Measurements from ENCODE around the gene SH2B3. TPM values are rescaled to one million over a fixed set of nuclear protein-coding genes. Genes with fewer than 3 reads are reported as not detected.

Gene SH2B3
- polyA plus RNA-seq, 1 donor from 2014 or later: 3.0 TPM

GRCh38 chr12:111384596-111384995 lies 21.1 kb upstream of the SH2B3 start:
- no peak overlapping the region for H3K9ac ChIP-seq (ENCODE audit: low read length)
- no peak overlapping the region for H3K4me2 ChIP-seq (ENCODE audit: low read length)
- no peaks in the 10 kb centered on the region for H3K79me2 ChIP-seq (replicated peaks; ENCODE audit: insufficient read depth, low read length)
- H2AFZ ChIP-seq (ENCODE audit: low read depth, low read length): no peak overlapping the region
- no peaks in the 10 kb centered on the region for H3F3A ChIP-seq (ENCODE audit: insufficient read depth, low read length, poor library complexity, severe bottlenecking)
- no peaks in the 10 kb centered on the region for H3K36me3 ChIP-seq (ENCODE audit: insufficient read depth, low read length)
- TF ChIP-seq SMC3 (conservative IDR thresholded peaks at IDR 0.05; ENCODE audit: poor library complexity) (no peak), TAF1 (IDR thresholded peaks at IDR 0.05; ENCODE audit: low read depth) (no peak), EZH2 (IDR thresholded peaks at IDR 0.05; ENCODE audit: borderline replicate concordance, insufficient read depth, low read length, poor library complexity, severe bottlenecking) (no peak), RAD21 (conservative IDR thresholded peaks at IDR 0.05) (no peak), MXI1 (conservative IDR thresholded peaks at IDR 0.05; ENCODE audit: poor library complexity, severe bottlenecking) (no peak), EP300 (conservative IDR thresholded peaks at IDR 0.05; ENCODE audit: poor library complexity, severe bottlenecking) (no peak), POLR2AphosphoS5 (IDR thresholded peaks at IDR 0.05) (no peak)
- TF ChIP-seq, protein P1, sequence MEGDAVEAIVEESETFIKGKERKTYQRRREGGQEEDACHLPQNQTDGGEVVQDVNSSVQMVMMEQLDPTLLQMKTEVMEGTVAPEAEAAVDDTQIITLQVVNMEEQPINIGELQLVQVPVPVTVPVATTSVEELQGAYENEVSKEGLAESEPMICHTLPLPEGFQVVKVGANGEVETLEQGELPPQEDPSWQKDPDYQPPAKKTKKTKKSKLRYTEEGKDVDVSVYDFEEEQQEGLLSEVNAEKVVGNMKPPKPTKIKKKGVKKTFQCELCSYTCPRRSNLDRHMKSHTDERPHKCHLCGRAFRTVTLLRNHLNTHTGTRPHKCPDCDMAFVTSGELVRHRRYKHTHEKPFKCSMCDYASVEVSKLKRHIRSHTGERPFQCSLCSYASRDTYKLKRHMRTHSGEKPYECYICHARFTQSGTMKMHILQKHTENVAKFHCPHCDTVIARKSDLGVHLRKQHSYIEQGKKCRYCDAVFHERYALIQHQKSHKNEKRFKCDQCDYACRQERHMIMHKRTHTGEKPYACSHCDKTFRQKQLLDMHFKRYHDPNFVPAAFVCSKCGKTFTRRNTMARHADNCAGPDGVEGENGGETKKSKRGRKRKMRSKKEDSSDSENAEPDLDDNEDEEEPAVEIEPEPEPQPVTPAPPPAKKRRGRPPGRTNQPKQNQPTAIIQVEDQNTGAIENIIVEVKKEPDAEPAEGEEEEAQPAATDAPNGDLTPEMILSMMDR (IDR thresholded peaks at IDR 0.05; ENCODE audit: poor library complexity, severe bottlenecking): no peak
- TF ChIP-seq, protein P2, sequence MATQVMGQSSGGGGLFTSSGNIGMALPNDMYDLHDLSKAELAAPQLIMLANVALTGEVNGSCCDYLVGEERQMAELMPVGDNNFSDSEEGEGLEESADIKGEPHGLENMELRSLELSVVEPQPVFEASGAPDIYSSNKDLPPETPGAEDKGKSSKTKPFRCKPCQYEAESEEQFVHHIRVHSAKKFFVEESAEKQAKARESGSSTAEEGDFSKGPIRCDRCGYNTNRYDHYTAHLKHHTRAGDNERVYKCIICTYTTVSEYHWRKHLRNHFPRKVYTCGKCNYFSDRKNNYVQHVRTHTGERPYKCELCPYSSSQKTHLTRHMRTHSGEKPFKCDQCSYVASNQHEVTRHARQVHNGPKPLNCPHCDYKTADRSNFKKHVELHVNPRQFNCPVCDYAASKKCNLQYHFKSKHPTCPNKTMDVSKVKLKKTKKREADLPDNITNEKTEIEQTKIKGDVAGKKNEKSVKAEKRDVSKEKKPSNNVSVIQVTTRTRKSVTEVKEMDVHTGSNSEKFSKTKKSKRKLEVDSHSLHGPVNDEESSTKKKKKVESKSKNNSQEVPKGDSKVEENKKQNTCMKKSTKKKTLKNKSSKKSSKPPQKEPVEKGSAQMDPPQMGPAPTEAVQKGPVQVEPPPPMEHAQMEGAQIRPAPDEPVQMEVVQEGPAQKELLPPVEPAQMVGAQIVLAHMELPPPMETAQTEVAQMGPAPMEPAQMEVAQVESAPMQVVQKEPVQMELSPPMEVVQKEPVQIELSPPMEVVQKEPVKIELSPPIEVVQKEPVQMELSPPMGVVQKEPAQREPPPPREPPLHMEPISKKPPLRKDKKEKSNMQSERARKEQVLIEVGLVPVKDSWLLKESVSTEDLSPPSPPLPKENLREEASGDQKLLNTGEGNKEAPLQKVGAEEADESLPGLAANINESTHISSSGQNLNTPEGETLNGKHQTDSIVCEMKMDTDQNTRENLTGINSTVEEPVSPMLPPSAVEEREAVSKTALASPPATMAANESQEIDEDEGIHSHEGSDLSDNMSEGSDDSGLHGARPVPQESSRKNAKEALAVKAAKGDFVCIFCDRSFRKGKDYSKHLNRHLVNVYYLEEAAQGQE (IDR thresholded peaks at IDR 0.05; ENCODE audit: borderline replicate concordance): no peak
- no peak overlapping the region for H3K27ac ChIP-seq (ENCODE audit: low read length)
- no peaks in the 10 kb centered on the region for H3K27me3 ChIP-seq (ENCODE audit: insufficient read depth, low read depth, low read length)
- no peak overlapping the region for H3K4me3 ChIP-seq (ENCODE audit: low read length)
- no peaks in the 10 kb centered on the region for H4K20me1 ChIP-seq (ENCODE audit: insufficient read depth)
- H3K9me2 ChIP-seq (ENCODE audit: insufficient read depth, low read length): no peaks in the 10 kb centered on the region
- no peaks in the 10 kb centered on the region for H3K9me3 ChIP-seq (ENCODE audit: low read length)

DNA sequence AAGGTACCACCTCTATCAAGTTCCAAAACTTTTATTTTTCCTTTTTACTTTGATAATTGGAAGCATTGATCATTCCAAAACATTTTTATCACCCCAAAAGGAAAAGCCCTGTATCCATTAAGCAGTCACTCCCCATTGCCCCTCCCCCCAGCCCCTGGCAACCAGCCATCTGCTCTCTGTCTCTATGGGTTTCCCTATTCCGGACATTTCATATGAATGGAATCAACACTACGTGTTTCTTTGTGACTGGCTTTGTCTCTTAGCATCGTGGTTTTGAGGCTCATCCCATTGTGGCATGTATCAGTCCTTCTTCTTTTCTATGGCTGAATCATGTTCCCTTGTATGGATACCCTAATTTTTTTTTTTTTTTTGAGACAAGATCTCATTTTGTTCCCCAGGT lies 18.8 kb upstream of the SH2B3 start:
- H3K9me2 ChIP-seq (ENCODE audit: insufficient read depth, low read length): no peaks in the 10 kb centered on the region
- H3K9me3 ChIP-seq (ENCODE audit: low read length): no peaks in the 10 kb centered on the region
- no peak overlapping the region for H3K27ac ChIP-seq (ENCODE audit: low read length)
- no peak overlapping the region for H3K4me2 ChIP-seq (ENCODE audit: low read length)
- no peak overlapping the region for H2AFZ ChIP-seq (ENCODE audit: low read depth, low read length)
- H3K27me3 ChIP-seq (ENCODE audit: insufficient read depth, low read depth, low read length): no peaks in the 10 kb centered on the region
- no peak overlapping the region for H3K4me3 ChIP-seq (ENCODE audit: low read length)
- H3K36me3 ChIP-seq (ENCODE audit: insufficient read depth, low read length): no peaks in the 10 kb centered on the region
- no peaks in the 10 kb centered on the region for H3F3A ChIP-seq (ENCODE audit: insufficient read depth, low read length, poor library complexity, severe bottlenecking)
- H3K9ac ChIP-seq (ENCODE audit: low read length): no peak overlapping the region
- TF ChIP-seq EP300 (conservative IDR thresholded peaks at IDR 0.05; ENCODE audit: poor library complexity, severe bottlenecking) (no peak), SMC3 (conservative IDR thresholded peaks at IDR 0.05; ENCODE audit: poor library complexity) (no peak), TAF1 (IDR thresholded peaks at IDR 0.05; ENCODE audit: low read depth) (no peak), EZH2 (IDR thresholded peaks at IDR 0.05; ENCODE audit: borderline replicate concordance, insufficient read depth, low read length, poor library complexity, severe bottlenecking) (no peak), MXI1 (conservative IDR thresholded peaks at IDR 0.05; ENCODE audit: poor library complexity, severe bottlenecking) (no peak), RAD21 (conservative IDR thresholded peaks at IDR 0.05) (no peak)
- TF ChIP-seq, protein P1 (IDR thresholded peaks at IDR 0.05; ENCODE audit: poor library complexity, severe bottlenecking): no peak
- TF ChIP-seq, protein P2 (IDR thresholded peaks at IDR 0.05; ENCODE audit: borderline replicate concordance): no peak
- H3K79me2 ChIP-seq (replicated peaks; ENCODE audit: insufficient read depth, low read length): no peaks in the 10 kb centered on the region
- H4K20me1 ChIP-seq (ENCODE audit: insufficient read depth): no peaks in the 10 kb centered on the region

All from neural cell (in vitro differentiated cells).